ENCODE results near the gene ZNF496. TPM values are rescaled to one million over a fixed set of nuclear protein-coding genes. Genes with fewer than 3 reads are reported as not detected.

Gene ZNF496
- total RNA-seq, 1 experiment from 2014 or later: 67.2 TPM

- DNase-seq (ENCODE audit: unreplicated experiment): no peak
- no TSS peak for BruUV-seq (replicated peaks)
- Mint-ChIP-seq H3K9me3 (ENCODE audit: unreplicated experiment) (peaks cover 21% of the 10 kb centered on the region), H3K27ac (ENCODE audit: low read depth, unreplicated experiment) (no peak overlapping the region), H3K4me3 (ENCODE audit: unreplicated experiment) (no peak overlapping the region), H3K4me1 (ENCODE audit: insufficient read depth, unreplicated experiment) (no peaks in the 10 kb centered on the region), H3K36me3 (ENCODE audit: insufficient read depth, unreplicated experiment) (no peaks in the 10 kb centered on the region), H3K27me3 (ENCODE audit: insufficient read depth, unreplicated experiment) (no peaks in the 10 kb centered on the region)
- POLR2A ChIA-PET: no interaction called here
- no peak for TF ChIP-seq CTCF (IDR thresholded peaks at IDR 0.05; ENCODE audit: unreplicated experiment)
- intact Hi-C loops (cut with micrococcal nuclease): no loop called here
- CTCF ChIA-PET: interaction anchor here (0.6 kb wide), 1 partner anchor 982 kb away, joined by 3 read pairs; no protein-coding TSS in a partner anchor
Measured at GRCh38 chr1:247277191-247277590, 54.5 kb downstream of the ZNF496 start.

GRCh38 chr1:247274605-247275256, 56.9 kb downstream of the ZNF496 start:
- no peak for DNase-seq (ENCODE audit: unreplicated experiment)
- Mint-ChIP-seq H3K4me1 (ENCODE audit: insufficient read depth, unreplicated experiment) (no peaks in the 10 kb centered on the region), H3K27me3 (ENCODE audit: insufficient read depth, unreplicated experiment) (no peaks in the 10 kb centered on the region), H3K9me3 (ENCODE audit: unreplicated experiment) (peaks cover 36% of the 10 kb centered on the region), H3K36me3 (ENCODE audit: insufficient read depth, unreplicated experiment) (no peaks in the 10 kb centered on the region), H3K27ac (ENCODE audit: low read depth, unreplicated experiment) (no peak overlapping the region), H3K4me3 (ENCODE audit: unreplicated experiment) (no peak overlapping the region)
- TF ChIP-seq CTCF (IDR thresholded peaks at IDR 0.05; ENCODE audit: unreplicated experiment): no peak
- BruUV-seq (replicated peaks): no TSS peak
- intact Hi-C loops (cut with micrococcal nuclease): no loop called here
- ChIA-PET POLR2A (interaction anchor here (0.7 to 1.1 kb wide), 2 partner anchors 19 to 25 kb away, joined by 3 read pairs; no protein-coding TSS in a partner anchor), CTCF (interaction anchor here (0.6 to 1.2 kb wide), 2 partner anchors 212 to 389 kb away, joined by 4 read pairs; no protein-coding TSS in a partner anchor)

GRCh38 chr1:247273013-247273412, 58.7 kb downstream of the ZNF496 start:
- H3K36me3 Mint-ChIP-seq (ENCODE audit: insufficient read depth, unreplicated experiment): no peaks in the 10 kb centered on the region
- H3K4me1 Mint-ChIP-seq (ENCODE audit: insufficient read depth, unreplicated experiment): no peaks in the 10 kb centered on the region
- BruUV-seq (replicated peaks): no TSS peak
- H3K27me3 Mint-ChIP-seq (ENCODE audit: insufficient read depth, unreplicated experiment): no peaks in the 10 kb centered on the region
- peaks cover 36% of the 10 kb centered on the region for H3K9me3 Mint-ChIP-seq (ENCODE audit: unreplicated experiment)
- ChIA-PET CTCF (interaction anchor here (0.6 kb wide), 1 partner anchor 18 kb away, joined by 3 read pairs; the partner anchor contains the start of gene VN1R5), POLR2A (no interaction called here)
- intact Hi-C loops (cut with micrococcal nuclease): no loop called here
- H3K27ac Mint-ChIP-seq (ENCODE audit: low read depth, unreplicated experiment): no peak overlapping the region
- no peak overlapping the region for H3K4me3 Mint-ChIP-seq (ENCODE audit: unreplicated experiment)
- no peak for TF ChIP-seq CTCF (IDR thresholded peaks at IDR 0.05; ENCODE audit: unreplicated experiment)
- DNase-seq (ENCODE audit: unreplicated experiment): no peak

- DNase-seq (ENCODE audit: unreplicated experiment): no peak
- BruUV-seq (replicated peaks): no TSS peak
- Mint-ChIP-seq H3K4me1 (ENCODE audit: insufficient read depth, unreplicated experiment) (no peaks in the 10 kb centered on the region), H3K9me3 (ENCODE audit: unreplicated experiment) (peaks cover 22% of the 10 kb centered on the region), H3K36me3 (ENCODE audit: insufficient read depth, unreplicated experiment) (no peaks in the 10 kb centered on the region), H3K27ac (ENCODE audit: low read depth, unreplicated experiment) (no peak overlapping the region), H3K27me3 (ENCODE audit: insufficient read depth, unreplicated experiment) (no peaks in the 10 kb centered on the region), H3K4me3 (ENCODE audit: unreplicated experiment) (no peak overlapping the region)
- intact Hi-C loops (cut with micrococcal nuclease): no loop called here
- no peak for TF ChIP-seq CTCF (IDR thresholded peaks at IDR 0.05; ENCODE audit: unreplicated experiment)
- ChIA-PET POLR2A (interaction anchor here (0.7 kb wide), 1 partner anchor 24 kb away, joined by 3 read pairs; no protein-coding TSS in a partner anchor), CTCF (interaction anchor here (0.6 to 0.7 kb wide), 2 partner anchors 8 to 21 kb away, joined by 3 read pairs; no protein-coding TSS in a partner anchor)
Measured at GRCh38 chr1:247270003-247270402, 61.7 kb downstream of the ZNF496 start.

Data from MCF 10A (cell line).